Measurements from ENCODE around the gene CASTOR1.

Gene CASTOR1

GRCh38 chr22:30262917-30263741 is 26.2 kb downstream of the CASTOR1 start:
- peak; percentile 64 for DNase-seq (ENCODE audit: low read depth)

DNA sequence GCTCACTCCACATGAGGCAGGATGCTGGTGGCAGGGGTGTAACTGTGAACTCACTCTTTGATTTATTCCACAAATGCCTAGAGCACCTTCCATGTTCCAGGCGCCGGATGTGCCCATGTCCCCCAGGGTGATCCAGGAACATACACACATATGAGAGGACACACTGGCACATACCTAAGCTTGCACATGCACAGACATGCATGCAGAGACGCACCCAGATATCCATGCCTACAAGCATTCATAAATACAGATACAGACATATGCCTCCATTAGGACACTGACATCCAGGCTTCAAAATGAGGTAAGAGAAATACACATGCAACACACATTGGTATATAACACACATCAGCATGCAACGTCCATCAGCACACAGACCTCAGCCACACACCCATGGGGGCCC is 27.2 kb downstream of the CASTOR1 start:
- DNase-seq (ENCODE audit: low read depth) = no peak

GRCh38 chr22:30261134-30261533 is 28.2 kb downstream of the CASTOR1 start:
- no peak for DNase-seq (ENCODE audit: low read depth)

DNA sequence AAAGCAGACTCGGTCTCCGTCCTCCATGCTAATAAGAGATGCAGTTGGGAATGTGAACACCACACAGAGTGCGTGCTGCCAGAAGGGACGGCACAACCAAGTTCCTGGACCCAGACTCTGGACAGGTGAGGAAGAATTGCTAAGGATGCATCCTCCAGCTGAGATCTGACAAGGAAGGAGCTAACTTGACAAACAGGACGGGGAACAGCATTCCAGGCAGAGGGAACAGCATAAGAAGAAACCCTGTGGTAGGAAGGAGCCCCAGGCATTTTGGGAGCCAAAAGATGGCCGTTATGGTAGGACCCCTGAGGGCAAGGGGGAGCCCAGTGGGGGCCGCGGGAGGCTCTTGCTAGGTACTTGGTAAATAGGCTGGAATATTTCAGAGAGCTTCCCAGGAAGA is 28.6 kb downstream of the CASTOR1 start:
- DNase-seq (ENCODE audit: low read depth) = no peak

DNA sequence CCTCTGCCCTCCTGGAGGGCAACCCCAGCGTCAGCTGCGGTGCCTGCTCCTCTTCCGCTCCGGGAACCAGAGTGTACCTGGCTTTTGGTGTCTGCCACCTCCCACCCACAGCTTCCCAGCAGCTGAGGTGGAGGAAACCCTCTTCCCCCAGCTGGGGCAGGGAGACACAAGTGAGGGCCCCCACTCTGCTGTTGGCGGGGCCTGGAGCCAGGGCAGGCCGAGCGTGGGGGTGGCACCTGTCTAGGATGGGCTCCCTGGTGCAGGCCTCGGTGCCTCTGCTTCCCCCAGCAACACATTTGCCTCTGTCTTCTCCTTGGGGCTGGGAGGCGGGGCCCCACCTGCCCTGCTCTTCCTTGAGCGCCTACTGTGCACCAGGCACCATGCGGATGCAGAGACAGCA is 29.0 kb downstream of the CASTOR1 start:
- DNase-seq (ENCODE audit: low read depth) = no peak

DNA sequence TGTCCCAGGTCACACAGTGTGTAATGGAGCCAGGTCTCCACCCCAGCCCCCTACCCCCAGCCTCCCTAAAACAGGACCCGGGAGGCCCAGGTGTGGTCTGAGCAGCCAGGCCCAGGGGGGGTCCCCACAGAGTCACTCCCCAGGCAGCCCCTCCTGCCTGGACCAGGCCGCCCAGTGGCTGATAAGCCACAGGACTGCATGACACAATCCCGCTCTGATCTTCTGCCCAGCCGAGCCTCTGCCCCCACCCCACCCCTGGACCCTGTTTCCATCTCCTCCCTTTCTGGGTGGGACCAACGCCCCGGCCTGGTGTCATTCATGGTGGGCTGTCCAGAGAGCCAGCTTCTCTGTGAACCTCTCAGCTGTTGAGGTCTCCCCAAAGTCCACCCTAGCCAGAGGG is 35.0 kb downstream of the CASTOR1 start:
- no peak for DNase-seq (ENCODE audit: low read depth)

GRCh38 chr22:30253205-30253852 is 36.0 kb downstream of the CASTOR1 start:
- DNase-seq (ENCODE audit: low read depth) = no peak

DNA sequence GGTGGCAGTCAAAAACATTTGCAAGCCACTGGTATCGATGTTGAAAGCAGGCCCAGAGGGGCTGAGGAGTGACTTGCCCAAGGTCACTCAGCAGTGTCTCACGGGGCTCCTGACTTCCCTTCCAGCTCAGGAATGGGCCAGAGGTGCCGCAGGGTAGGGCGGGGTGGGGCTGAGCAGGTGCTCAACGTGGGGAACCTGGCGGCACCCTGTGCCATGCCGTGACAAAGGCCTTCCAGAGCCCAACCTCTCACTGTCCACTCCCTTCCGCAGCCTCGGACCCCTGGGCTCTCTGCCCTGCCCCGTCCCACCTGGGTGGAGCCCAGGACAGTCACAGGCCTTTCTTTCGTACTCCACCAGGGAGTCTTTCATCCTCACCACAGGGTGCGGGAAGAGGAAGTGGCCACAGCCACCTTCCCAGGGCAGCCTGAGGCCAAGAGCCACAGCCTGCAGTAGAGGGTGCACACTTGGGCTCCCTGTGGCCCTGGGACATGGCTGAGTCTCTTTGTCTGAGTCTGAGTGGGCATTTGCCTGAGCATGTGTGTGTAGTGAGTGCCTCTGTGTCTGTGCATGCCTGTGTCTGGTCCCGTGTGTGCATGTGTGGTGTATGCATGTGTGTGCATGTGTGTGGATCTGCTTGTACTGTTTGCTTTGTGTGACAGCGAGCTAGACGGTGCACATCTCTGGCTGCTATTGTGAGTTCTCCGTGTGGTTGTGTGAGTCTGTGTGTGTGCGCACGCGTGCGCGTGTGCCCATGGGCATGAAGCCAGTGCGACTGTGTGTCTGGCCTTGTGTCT is 36.7 kb downstream of the CASTOR1 start:
- DNase-seq (ENCODE audit: low read depth) = no peak

- DNase-seq (ENCODE audit: low read depth) = no peak
Measured at GRCh38 chr22:30251711-30252110, 37.6 kb downstream of the CASTOR1 start.

DNA sequence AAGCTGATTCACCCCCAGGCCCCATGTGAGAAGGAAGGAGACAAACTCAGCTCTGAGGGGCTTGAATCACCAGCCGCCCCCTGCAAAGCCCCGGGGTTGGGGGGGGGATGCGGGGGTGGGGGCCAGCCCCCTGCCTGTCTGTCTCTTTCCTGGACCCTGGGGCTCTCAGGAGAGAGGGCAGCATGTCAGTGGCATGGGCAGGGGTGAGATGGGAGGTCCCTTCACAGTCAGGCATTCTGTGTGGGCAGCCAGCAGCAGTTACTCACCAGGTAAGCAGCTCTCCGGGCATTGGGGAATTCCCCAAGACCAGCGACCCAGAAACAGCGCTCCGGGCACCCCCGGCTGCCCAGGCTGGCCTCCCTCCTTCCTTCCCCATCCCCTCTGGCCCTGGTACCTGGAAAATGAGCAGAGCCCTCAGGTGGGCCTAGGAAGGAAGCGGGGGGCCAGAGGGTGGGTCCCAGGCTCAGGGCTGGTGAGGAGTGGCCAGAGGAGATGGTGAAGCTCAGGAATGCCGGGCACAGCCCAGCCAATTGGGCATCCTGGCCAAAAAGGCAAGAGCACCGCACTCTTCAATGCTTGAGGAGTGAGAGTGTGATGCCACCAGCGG is 38.5 kb downstream of the CASTOR1 start:
- DNase-seq (ENCODE audit: low read depth) = no peak

DNA sequence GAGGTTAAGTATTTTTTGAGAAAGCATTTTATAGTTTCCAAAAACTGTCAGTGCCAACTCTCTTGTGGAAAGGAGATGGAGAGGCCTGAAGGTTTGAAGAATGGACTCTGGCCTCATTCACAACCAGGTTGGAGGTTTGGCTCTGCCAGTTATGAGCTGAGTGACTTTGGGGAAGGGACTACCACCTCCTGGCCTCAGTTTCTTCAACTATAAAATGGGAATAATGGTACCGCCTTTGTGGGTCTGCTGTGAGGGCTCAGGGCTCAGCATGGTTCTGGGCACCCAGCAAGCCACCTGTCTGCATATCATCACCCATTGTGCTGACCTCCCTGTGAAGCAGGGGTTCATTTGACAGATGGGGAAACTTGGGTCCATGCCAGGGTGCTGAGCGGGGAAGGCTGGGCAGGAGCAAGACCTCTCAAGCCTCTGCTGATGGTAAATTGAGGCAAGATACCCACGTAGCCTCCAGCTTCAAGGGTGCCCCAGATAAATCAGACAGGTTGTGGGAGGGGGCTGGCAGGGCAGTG is 39.2 kb downstream of the CASTOR1 start:
- no peak for DNase-seq (ENCODE audit: low read depth)

- DNase-seq (ENCODE audit: low read depth) = no peak
Measured at GRCh38 chr22:30249049-30250038, 40.0 kb downstream of the CASTOR1 start.

GRCh38 chr22:30248484-30248883 is 40.8 kb downstream of the CASTOR1 start:
- DNase-seq (ENCODE audit: low read depth) = no peak

DNA sequence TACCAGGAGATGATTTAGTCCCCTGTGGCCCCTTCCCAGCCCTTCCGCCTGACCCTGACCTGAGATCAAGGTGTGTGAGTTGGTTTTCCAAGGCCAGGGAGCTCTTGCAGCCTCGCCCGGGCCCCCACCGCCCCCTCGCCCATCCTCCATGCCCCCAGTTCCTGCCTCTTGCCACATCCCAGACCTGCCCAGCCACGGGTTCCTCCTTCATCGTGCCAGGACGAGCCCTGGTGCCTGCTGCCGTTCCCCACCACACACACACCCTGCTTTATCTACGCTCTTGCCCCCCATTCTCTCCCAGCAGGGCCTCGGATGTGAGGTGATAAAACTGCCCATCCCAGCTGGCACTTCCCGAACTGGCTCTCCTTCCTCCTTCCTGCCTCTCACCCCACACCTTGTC is 41.3 kb downstream of the CASTOR1 start:
- DNase-seq (ENCODE audit: low read depth) = no peak

DNA sequence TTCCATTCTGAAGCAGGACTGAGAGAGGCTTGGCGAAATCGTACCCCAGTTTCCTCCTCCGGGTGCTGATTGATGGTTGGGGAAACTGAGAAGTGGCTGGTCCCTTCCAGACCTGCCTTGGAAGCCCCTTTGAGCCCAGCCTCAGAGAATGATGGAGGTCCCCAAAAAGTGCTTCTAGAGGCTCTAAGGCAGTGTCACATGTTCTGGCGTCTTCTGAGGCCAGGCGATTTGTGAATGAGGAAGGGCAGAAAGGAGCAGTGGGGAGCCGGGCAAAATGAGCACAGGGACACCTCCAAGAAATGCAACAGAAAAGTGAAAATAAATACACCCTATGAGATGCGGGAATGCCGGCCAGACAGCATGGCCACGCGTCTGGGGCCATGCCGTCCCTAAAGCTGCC is 41.7 kb downstream of the CASTOR1 start:
- no peak for DNase-seq (ENCODE audit: low read depth)

GRCh38 chr22:30246814-30247376 is 42.4 kb downstream of the CASTOR1 start:
- no peak for DNase-seq (ENCODE audit: low read depth)

DNA sequence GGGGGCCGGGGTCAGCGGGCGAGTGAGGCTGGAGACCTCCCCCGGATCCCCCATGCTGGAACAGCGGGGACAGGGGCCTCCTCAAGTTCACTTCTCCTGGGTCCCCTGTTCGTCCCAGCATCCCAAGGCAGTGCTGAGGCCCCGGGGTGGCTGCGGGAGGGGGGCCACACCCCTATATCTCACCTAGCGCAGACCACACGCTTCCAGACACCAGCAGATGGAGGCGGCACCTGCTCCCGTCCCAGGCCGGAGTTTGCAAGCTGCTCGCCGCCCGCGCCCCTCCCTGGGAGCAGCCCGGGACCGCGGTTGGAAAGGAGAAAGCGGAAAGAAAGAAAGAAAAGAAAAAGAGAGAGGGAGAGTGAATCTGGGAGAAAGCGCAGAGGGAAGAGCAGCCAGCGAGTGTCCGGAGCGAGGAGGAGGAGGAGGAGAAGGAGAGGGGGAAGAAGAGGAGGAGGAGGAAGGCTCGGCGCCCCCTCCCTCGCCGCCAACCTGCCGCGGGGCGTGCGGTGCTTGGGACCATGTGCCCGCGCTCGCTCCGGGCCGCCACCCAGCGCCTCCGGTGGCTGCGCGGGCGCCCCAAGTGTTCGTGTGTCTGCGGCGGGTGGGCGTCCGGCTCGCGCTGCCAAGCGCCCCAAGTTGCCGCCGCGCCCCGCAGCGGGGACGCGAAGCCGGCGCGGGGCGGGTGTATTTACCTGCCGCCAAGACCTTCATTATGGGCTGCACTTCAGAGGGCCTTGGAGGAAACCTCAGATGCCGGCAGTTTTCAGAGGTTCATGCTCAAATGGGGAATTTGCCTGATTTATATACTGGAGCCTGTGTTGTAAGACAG is 43.1 kb downstream of the CASTOR1 start, which contains the start of gene LIF:
Gene LIF (minus strand): TSS at position 775 of the 829 bp plus-strand sequence. CDS start 64 bp downstream, at position 711.
- DNase-seq (ENCODE audit: low read depth) = peak; percentile 30

GRCh38 chr22:30245181-30245984 is 43.9 kb downstream of the CASTOR1 start:
- no peak for DNase-seq (ENCODE audit: low read depth)

- no peak for DNase-seq (ENCODE audit: low read depth)
Measured at GRCh38 chr22:30244641-30245040, 44.7 kb downstream of the CASTOR1 start.

Measured in activated T-helper 1 cell treated with Interleukin-2 at 50 U/mL for 16 hours (primary cell).